GM19324 (cell line): Measurements from ENCODE around the gene BCCIP.
A peak's percentile ranks its signal among the peaks of the same experiment; 100 is the strongest.

Source experiments
- ATAC-seq: cut with Tn5 transposase; IDR thresholded peaks from one replicate; pipeline ENCODE4 v1.9.1; 2021; ENCODE audit warnings: mild to moderate bottlenecking, moderate library complexity; ENCODE audit not compliant: unreplicated experiment, low FRiP score

BCCIP gene

GRCh38 chr10:125822878-125823662 lies at the start of gene BCCIP, which contains the start of gene UROS:
BCCIP (plus strand) TSS chr10:125823546; CDS start chr10:125823558, 12 bp downstream.
UROS (minus strand) TSS chr10:125823258; CDS start chr10:125816499, 6,759 bp downstream.
- peak; percentile 87 for ATAC-seq

GRCh38 chr10:125773687-125774543 lies 49.4 kb upstream of the BCCIP start:
- ATAC-seq, result no peak

DNA sequence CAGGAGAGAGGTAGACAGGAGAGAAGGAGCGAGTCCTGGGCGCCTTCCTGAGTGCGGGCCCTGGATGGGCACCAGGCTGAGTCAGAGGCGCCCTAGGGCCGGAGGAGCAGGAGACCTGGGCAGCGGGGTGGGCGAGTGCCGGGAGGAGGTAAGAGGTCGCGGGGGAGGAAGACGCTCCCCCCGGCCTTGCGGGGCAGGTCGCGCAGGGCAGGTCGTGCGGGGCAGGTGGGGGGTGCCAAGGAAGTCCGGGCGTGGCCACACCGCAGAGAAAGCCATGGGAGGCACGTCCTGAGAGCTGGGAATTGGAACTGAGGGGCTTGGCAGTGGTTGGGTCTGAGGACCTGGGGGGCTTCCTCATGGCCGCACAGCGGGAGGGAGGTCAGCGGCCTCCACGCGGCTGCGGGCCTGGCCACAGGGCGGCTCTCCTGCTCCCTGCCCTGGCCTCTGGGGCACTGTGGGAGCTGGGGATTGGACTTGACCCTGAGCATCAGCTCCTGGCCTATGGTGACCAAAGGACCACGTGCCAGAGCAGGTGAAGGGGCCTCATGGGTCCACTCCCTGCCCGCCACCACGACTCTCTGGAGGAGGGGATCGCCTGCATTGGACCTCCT lies 48.7 kb upstream of the BCCIP start:
- no peak for ATAC-seq

DNA sequence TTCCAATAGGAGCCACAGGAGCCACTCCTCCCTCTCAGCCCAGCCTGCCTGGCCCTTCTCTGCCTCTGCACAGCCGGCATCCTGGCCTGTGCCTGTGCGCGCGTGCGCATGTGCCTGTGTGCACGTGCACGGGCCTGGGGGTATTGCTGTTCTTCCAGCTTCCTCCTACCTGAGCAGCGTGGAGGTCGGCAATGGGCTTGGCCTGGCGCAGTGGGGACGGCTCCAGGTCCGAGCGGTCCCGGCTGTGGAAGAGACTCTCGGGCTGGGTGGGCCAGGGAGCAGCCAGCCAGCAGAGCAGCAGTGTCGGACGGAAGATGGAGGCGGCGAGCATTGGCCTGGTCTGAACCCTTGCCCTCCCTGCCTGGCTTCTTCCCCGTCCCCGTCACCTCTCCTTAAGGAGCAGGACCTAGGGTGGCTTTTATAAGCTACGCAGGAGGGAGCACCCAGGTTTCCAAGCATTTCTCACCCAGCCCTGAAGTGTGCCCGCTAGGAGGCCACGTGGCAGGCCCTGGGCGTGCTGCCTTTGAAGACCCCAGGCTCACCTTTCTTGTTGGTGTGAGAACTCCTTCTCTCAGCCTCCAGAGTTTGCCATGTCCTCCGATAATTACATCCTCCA lies 47.7 kb upstream of the BCCIP start, which contains the start of gene MMP21:
TSS of gene MMP21 (minus strand) at position 331 of the 616 bp plus-strand sequence. CDS start at position 331, 0 bp downstream.
- ATAC-seq, result no peak

GRCh38 chr10:125777806-125778205 lies 45.5 kb upstream of the BCCIP start:
- no peak for ATAC-seq

GRCh38 chr10:125778556-125778955 lies 44.8 kb upstream of the BCCIP start:
- no peak for ATAC-seq

DNA sequence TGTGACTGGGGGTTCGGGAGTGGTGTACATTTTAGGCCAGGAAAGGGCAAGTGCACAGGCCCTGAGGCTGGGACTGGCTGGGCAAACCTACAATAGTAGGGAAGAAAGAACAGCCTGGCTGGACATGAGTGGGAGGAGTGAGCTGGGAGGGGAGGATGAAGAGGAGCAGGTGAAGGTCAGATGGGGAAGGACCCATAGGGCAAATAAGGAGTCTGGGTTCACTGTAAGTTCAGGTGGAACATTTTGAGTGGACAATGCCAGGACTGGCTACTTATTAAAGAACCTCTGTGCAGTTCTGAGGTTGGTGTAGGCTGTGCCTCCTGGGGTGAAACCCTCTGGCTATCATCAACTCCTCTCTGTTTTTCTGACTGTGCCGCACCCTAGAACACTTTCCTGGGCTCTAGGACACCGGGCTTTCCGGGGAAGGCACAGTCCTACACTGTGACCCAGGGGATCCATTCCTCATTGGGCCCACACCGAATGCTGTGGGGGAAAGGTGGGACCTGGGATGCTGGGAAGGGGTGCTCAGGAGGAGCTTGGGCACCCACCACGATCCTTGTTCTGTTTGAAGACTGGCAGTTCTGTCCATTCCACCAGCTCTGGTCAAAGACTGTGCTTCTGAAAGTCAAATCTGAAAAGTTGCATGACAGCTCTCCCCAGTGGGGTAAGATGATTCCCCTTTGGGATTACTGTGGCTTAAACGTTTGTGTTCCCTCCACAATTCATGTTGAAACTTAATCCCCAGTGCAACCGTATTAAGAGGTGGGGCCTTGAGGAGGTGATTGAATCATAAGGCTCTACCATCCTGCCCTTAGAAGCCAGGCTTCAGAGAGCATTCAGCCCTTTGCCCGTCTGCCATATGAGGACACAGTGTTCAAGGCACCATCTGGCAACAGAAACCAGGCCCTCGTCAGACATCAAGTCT lies 43.7 kb upstream of the BCCIP start:
- no peak for ATAC-seq

DNA sequence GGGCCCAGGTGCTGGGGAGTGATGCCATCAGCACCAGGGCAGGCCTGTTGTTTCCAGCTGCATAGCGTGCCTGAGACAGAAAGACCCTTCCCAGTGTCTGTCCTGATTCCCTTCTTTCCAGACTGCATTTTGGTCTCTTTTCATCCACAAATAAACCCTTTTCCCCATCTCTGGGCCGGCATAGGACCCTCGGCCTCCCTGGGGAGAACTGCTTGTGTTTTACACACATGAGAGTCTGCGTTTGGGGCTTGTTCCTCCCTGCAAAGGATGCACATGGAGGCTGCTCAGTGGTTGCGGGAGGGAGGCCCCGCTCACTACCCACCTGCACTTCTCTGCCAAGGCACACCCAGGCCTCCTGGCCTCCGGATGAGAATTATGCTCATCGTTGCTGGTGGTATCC lies 42.0 kb upstream of the BCCIP start:
- ATAC-seq, result no peak

DNA sequence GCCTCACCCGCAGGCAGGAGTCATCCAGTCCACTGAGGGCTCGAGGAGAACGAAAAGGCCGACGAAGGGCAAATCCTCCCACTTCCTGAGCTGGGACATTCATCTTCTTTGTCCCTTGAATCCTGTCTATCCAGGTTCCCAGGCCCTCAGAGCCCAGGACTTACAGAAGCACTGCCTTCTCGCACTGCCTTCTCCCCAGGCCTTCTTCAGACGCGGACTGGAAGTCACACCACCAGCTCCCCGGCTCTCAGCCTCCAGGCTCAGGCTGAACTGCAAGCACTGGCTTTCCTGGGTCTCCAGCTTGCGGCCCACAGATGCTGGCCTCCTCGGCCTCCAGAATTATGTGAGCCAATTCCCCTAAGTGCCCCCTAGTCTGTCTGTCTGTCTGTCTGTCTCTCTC lies 41.3 kb upstream of the BCCIP start:
- ATAC-seq, result no peak

- no peak for ATAC-seq
Measured at GRCh38 chr10:125782616-125783015, 40.7 kb upstream of the BCCIP start.

DNA sequence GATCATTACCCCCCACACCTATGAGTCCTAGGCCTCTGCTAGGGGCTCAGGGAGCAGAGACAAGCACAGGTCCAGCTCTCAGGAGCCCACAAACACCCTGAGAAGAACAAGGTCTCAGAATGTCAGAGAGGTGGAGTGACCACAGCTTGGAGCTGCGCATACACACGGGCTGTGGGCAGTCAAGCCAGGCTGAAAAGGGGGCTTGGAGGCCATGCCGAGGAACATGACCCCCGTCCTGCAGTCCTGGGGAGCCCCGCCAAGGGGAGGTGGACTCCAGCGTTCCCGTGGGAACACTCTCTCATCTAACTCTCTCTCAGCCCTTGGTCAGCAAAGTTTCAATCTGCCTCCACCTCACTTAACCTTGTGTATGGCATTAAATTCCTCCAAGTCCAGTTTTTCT lies 39.9 kb upstream of the BCCIP start:
- ATAC-seq, result no peak

- peak; percentile 66 for ATAC-seq
Measured at GRCh38 chr10:125783957-125784356, 39.4 kb upstream of the BCCIP start.

- no peak for ATAC-seq
Measured at GRCh38 chr10:125785791-125786190, 37.6 kb upstream of the BCCIP start.

DNA sequence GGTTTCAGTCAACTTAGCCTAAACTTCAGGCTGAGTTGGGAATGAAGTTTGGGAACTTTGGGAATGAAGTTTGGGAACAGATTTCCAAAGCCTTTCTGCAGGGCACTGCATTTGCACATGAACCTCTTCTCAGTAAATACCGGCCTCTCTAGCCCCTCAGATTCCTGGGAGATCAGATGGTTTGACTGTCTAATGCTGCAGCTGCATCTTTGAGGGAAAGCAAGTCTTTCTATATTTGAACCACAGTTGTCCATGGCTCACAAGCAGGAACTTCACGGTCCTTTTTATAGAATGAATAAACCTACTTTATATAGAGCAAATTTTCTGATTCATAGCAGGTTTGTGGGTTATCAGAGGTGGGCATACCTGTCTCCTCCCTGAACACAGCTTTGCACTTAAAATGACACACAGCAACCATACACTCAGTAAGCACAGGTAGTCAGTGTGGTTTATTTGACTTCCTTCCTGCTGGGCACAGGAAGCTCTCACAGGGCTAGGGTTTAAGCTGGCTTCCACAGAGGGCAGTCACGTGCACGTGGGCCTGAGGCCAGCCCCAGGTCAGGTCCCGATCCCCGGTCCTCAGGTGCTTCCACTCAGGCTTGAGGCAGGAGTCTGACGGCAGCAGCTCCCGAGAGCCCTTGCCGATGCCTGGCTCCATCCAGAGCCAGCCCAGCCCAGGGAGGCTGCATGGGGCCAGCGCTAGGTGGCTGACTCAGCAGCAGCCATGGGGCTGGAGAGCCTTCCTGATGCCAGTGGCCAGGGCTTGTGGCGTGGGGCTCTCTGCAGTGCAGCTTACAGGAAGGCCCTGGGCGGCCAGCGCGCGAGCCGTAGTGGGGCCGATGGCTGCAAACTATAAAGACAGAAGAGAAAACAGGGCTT lies 35.0 kb upstream of the BCCIP start:
- no peak for ATAC-seq

DNA sequence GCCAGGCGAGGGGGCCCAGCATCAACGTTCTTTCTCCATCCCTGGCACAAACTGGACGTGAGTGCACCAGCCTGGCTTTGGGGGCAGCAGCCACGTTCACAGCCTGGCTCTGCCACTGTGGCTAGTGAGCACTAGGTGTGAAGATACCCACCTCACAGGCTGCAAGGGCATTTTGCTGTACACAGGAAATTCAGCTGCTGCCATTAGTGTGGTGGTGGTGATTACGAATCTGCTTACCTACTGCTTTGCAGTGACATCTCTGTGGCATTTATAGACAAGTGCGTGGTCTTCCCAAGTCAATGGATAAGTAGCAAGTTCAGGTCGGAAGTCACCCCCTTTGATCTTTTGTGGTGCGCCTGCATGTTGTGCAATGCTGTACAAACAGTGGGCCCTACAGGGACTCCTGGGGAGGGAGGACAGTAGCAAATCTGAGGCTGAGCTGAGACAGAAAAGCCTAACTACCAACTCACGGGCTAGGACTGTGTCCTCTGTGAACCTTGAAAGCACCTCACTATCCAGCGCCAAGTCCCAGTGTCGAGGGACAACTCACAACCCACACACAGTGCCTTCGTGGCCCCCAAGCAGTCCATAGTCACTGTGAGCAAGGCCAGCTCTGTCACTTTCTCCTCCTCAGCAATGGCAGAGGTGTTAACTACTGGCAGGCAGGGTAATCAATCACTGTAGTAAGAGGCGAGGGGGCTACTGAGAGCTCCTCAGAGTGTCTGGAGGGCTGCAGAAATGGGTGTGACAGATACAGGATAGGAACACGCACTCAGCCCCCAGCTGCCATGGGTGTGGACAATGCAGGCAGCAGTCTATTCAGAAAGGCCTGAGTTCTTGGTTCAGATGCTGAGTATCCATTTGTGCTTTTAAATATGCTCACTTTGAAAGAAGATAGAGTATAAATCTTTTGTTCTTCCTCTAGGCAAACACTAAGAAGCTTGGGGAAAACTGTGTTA lies 30.7 kb upstream of the BCCIP start:
- ATAC-seq, result no peak

GRCh38 chr10:125795128-125795527 lies 28.2 kb upstream of the BCCIP start:
- ATAC-seq, result no peak

GRCh38 chr10:125795637-125796190 lies 27.6 kb upstream of the BCCIP start:
- ATAC-seq, result no peak
